ENCODE measurements around the gene PALB2. TPM values are rescaled to one million over a fixed set of nuclear protein-coding genes. Genes with fewer than 3 reads are reported as not detected.
A peak's percentile ranks its signal among the peaks of the same experiment; 100 is the strongest.

Gene PALB2
- total and polyA plus RNA-seq, 2 of the 13 experiments (the other 11 are each of a cell fraction or from before 2014, with no cell fraction given), result 12.1 to 40.9 TPM

DNA sequence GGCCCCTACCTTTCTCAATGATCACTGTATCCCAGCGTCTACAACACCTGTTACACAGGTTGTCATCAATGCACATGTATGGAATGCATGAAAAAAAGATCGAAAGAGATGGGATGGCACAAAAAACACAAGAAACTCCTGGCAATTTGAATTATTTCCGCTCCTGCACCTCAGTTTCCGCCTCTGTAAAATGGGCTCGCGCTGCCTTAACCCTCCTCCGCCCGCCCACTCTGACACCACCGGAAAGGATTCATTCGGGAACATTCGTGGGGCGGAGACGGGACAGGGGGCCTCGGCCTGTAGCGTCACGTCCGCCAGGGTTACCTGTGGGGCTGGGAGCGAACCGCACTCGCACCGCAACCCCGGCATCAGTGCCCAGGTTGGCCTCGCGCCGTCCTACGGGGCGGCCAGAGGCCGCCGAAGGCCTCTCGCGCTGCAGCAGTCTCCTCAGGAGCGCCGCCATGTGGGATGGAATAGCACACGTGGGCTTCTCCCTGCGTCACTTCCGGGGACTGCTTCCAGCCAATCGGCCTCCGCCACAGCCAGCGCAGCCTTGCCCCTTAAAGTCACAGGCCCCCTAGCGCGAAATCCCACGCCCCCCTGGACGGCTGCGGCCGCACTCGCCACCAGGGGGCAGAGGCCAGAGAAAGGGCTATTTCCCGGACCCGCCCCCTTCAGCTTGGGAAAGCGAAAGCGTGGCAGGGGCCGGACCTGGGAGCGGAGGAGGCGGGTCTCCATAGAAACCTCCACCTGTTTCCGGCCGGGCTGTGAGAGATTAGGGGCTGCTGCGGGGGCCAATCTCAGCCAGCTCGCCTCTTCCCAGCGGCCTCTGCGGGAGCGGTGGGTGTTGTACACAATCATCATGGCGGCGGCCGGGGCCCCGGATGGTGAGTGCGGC is 84.0 kb downstream of the PALB2 start, which contains the start of the genes EARS2 and UBFD1 (continued):
- TF ChIP-seq RCOR2 (CRISPR knock-in tag; IDR thresholded peaks at IDR 0.05) (peak; percentile 100), SRY (CRISPR knock-in tag; IDR thresholded peaks at IDR 0.05) (peak; percentile 78; the same call in 1 of the 2 replicates), ZNF124 (CRISPR knock-in tag; IDR thresholded peaks at IDR 0.05) (peak; percentile 92), ARID3A (IDR thresholded peaks at IDR 0.05; ENCODE audit: low read depth, low read length) (no peak), ZFP41 (CRISPR knock-in tag; IDR thresholded peaks at IDR 0.05; ENCODE audit: borderline replicate concordance) (no peak; the same call in 1 of the 2 replicates), CENPX (CRISPR knock-in tag; IDR thresholded peaks at IDR 0.05) (no peak), ESRRA (CRISPR knock-in tag; IDR thresholded peaks at IDR 0.05; ENCODE audit: low read depth) (peak; percentile 64), RAD51 (IDR thresholded peaks at IDR 0.05; ENCODE audit: borderline replicate concordance) (peak; percentile 73; the same call in 1 of the 2 replicates), HOMEZ (CRISPR knock-in tag; IDR thresholded peaks at IDR 0.05; ENCODE audit: low read depth) (peak; percentile 75), GLI4 (CRISPR knock-in tag; IDR thresholded peaks at IDR 0.05; ENCODE audit: borderline replicate concordance) (no peak; the same call in none of the 2 replicates), ZFP1 (CRISPR knock-in tag; IDR thresholded peaks at IDR 0.05) (peak; percentile 93), ZNF788 (CRISPR knock-in tag; IDR thresholded peaks at IDR 0.05; ENCODE audit: borderline replicate concordance) (peak; percentile 88; the same call in 1 of the 2 replicates), ZNF674 (CRISPR knock-in tag; IDR thresholded peaks at IDR 0.05; ENCODE audit: low read depth) (no peak), ATF6 (CRISPR knock-in tag; conservative IDR thresholded peaks at IDR 0.05) (peak; percentile 27; the same call in 1 of the 2 replicates), ZSCAN30 (CRISPR knock-in tag; IDR thresholded peaks at IDR 0.05) (peak; percentile 92; the same call in 1 of the 2 replicates), ZNF335 (CRISPR knock-in tag; IDR thresholded peaks at IDR 0.05) (peak; percentile 94), DR1 (CRISPR knock-in tag; IDR thresholded peaks at IDR 0.05) (peak; percentile 90)
- TF ChIP-seq, protein P1, sequence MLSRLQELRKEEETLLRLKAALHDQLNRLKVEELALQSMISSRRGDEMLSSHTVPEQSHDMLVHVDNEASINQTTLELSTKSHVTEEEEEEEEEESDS (CRISPR knock-in tag; IDR thresholded peaks at IDR 0.05; ENCODE audit: borderline replicate concordance), result peak; percentile 50; the same call in 1 of the 2 replicates
- TF ChIP-seq, protein P2, sequence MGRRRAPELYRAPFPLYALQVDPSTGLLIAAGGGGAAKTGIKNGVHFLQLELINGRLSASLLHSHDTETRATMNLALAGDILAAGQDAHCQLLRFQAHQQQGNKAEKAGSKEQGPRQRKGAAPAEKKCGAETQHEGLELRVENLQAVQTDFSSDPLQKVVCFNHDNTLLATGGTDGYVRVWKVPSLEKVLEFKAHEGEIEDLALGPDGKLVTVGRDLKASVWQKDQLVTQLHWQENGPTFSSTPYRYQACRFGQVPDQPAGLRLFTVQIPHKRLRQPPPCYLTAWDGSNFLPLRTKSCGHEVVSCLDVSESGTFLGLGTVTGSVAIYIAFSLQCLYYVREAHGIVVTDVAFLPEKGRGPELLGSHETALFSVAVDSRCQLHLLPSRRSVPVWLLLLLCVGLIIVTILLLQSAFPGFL (CRISPR knock-in tag; IDR thresholded peaks at IDR 0.05), result peak; percentile 95; the same call in 1 of the 2 replicates
- TF ChIP-seq, protein P3, sequence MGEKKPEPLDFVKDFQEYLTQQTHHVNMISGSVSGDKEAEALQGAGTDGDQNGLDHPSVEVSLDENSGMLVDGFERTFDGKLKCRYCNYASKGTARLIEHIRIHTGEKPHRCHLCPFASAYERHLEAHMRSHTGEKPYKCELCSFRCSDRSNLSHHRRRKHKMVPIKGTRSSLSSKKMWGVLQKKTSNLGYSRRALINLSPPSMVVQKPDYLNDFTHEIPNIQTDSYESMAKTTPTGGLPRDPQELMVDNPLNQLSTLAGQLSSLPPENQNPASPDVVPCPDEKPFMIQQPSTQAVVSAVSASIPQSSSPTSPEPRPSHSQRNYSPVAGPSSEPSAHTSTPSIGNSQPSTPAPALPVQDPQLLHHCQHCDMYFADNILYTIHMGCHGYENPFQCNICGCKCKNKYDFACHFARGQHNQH (CRISPR knock-in tag; IDR thresholded peaks at IDR 0.05), result peak; percentile 100

Data from HepG2 (cell line).